Naive thymus-derived CD4-positive, alpha-beta T cell (primary cell): ENCODE results near the gene LBX2. TPM values are rescaled to one million over a fixed set of nuclear protein-coding genes. Genes with fewer than 3 reads are reported as not detected.

Experiments used
- ATAC-seq: fragments of 150-1000 bp; cut with Tn5 transposase; 2 replicates; pipeline ENCODE4 v1.10.0; 2021; ENCODE audit warnings: mild to moderate bottlenecking, moderate library complexity
- CTCF ChIA-PET: fragments of 350-600 bp; sonication (Branson Sonifier 250); formaldehyde crosslinking; loops from one replicate; lab custom pipeline; 2021; ENCODE audit warnings: antibody characterized with exemption; lab: Charles Lee
- POLR2A ChIA-PET: fragments of 350-600 bp; sonication (Branson Sonifier 250); formaldehyde crosslinking; loops from one replicate; lab custom pipeline; 2021; ENCODE audit warnings: antibody characterized with exemption, inconsistent platforms; lab: Charles Lee
- DNase-seq, 9 donors: peaks; one replicate each; pipeline versions ENCODE4 v3.0.0 to v3.0.0-alpha.2; 2020 to 2022; ENCODE audit warnings: mixed read lengths in 1 of 9
- H3K27ac ChIP-seq: one replicate; pipeline ENCODE4 v1.7.0; 2013; ENCODE audit warnings: mild to moderate bottlenecking, low read depth, low read length, moderate library complexity
- H3K27me3 ChIP-seq, 2 donors: one replicate each; pipeline ENCODE4 v1.7.0; 2013; ENCODE audit warnings: low read length in 2 of 2, mild to moderate bottlenecking in 2 of 2, moderate library complexity in 2 of 2; ENCODE audit not compliant: control insufficient read depth in 2 of 2, insufficient read depth in 2 of 2
- H3K36me3 ChIP-seq, 3 experiments: 1 replicate in 2 of 3; 2 replicates in 1 of 3; pipeline ENCODE4 v1.7.0; 2013; ENCODE audit warnings: low read length in 3 of 3, mild to moderate bottlenecking in 3 of 3, moderate library complexity in 1 of 3; ENCODE audit not compliant: insufficient read depth in 3 of 3, control insufficient read depth in 2 of 3
- H3K4me1 ChIP-seq, 2 donors: one replicate each; pipeline ENCODE4 v1.7.0; 2013; ENCODE audit warnings: low read length in 2 of 2, mild to moderate bottlenecking in 2 of 2, moderate library complexity in 1 of 2; ENCODE audit not compliant: control insufficient read depth in 2 of 2, insufficient read depth in 2 of 2
- H3K4me3 ChIP-seq: 2 replicates; pipeline ENCODE4 v1.7.0; 2013; ENCODE audit warnings: mild to moderate bottlenecking, low read length
- H3K9me3 ChIP-seq, 3 experiments: 1 replicate in 2 of 3; 2 replicates in 1 of 3; pipeline ENCODE4 v1.7.0; 2013; ENCODE audit warnings: low read length in 3 of 3; ENCODE audit not compliant: control insufficient read depth in 2 of 3
- H3K27ac Mint-ChIP-seq, 9 donors: one replicate each; pipeline ENCODE4 v1.8.0; 2020 to 2022; ENCODE audit warnings: mixed read lengths in 9 of 9, mild to moderate bottlenecking in 8 of 9, moderate library complexity in 5 of 9, inconsistent platforms in 2 of 9
- H3K27me3 Mint-ChIP-seq, 5 donors: one replicate each; pipeline ENCODE4 v1.8.0; 2021 to 2022; ENCODE audit warnings: mixed read lengths in 5 of 5, mild to moderate bottlenecking in 1 of 5
- H3K36me3 Mint-ChIP-seq, 5 donors: one replicate each; pipeline ENCODE4 v1.8.0; 2020 to 2022; ENCODE audit warnings: mixed read lengths in 5 of 5, mild to moderate bottlenecking in 3 of 5, inconsistent platforms in 1 of 5
- H3K4me1 Mint-ChIP-seq, 7 donors: one replicate each; pipeline ENCODE4 v1.8.0; 2020 to 2022; ENCODE audit warnings: mixed read lengths in 7 of 7, mild to moderate bottlenecking in 3 of 7, inconsistent platforms in 1 of 7
- H3K4me3 Mint-ChIP-seq, 10 donors: one replicate each; pipeline ENCODE4 v1.8.0; 2020 to 2022; ENCODE audit warnings: mild to moderate bottlenecking in 10 of 10, mixed read lengths in 10 of 10, moderate library complexity in 6 of 10, inconsistent platforms in 2 of 10
- H3K9me3 Mint-ChIP-seq, 11 donors: one replicate each; pipeline ENCODE4 v1.8.0; 2020 to 2022; ENCODE audit warnings: mixed read lengths in 11 of 11, mild to moderate bottlenecking in 4 of 11, inconsistent platforms in 1 of 11, moderate library complexity in 1 of 11
- intact Hi-C, 2 donors: fragments of 100-400 bp; cut with micrococcal nuclease; formaldehyde crosslinking; loops; one replicate each; pipeline ENCODE4 v1.15.1; 2023
- polyA plus RNA-seq, 2 donors: library from polyadenylated mRNA; unstranded; fragments of 300-500 nt; fragmentation: Illumina TruSeq; gene quantifications; one replicate each; pipeline ENCODE4 v1.2.3, GENCODE V29; 2021
- total RNA-seq, 6 experiments: library from RNA in 5 of 6; stranded (reverse) in 5 of 6; gene quantifications; 1 replicate in 5 of 6; 2 replicates in 1 of 6; pipeline ENCODE4 v1.2.3 and lab custom pipeline; 2021 to 2026

The LBX2 gene
- total and polyA plus RNA-seq, 7 experiments from 2014 or later: 0.44 to 0.65 TPM; not detected in 5

DNA sequence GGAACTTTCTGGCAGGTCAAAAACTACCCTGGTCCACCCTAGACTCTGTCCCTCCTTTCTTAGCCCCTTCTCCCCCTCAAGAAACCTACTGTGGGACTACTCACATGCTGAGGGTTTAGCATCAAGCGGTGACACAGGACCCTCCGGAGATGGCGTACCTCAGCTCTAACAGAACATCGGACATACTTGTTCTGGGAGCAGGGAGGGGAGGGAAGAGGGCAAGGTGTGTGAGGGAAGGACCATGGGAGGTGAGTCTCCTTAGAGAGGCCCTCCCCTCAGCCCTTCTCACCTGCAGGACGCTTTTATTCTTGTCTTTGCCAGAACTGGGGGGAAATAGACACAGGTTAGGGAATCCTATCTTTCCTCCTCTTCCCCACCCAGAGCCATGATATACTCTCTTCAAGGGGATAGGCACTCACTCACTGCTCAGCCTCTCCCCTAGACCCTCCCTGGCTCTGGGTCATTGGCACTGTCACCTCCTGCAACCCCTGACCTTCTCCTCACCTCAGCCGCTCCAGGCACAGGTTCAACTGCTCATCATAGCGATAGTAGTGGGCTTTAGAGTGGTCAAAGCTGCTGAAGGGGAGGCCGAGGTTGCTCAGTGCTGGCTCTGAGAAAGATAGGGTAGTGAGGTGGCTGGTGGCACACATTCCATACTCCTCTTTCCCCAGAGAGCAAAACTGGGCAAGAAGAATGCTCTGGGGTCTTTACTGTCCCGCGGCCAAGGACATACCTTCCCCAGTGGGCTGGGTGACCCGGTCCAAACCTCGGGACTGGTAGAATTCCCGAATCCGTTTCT lies 6.2 kb upstream of the LBX2 start:
- ATAC-seq: no peak
- peaks cover 0 to 6% (median 0%) of the 10 kb centered on the region in 11 donors for H3K9me3 Mint-ChIP-seq
- Histone ChIP-seq H3K4me1 (peaks cover 16 to 31% of the 10 kb centered on the region in 2 donors), H3K27me3 (peaks cover 4 to 20% of the 10 kb centered on the region in 2 donors), H3K36me3 (peaks cover 0 to 20% (median 5%) of the 10 kb centered on the region in 3 experiments), H3K27ac (no peak overlapping the region), H3K4me3 (no peak overlapping the region), H3K9me3 (no peaks in the 10 kb centered on the region)
- peaks cover 48 to 60% (median 55%) of the 10 kb centered on the region in 5 donors for H3K27me3 Mint-ChIP-seq
- peak overlapping the region in 1 of 9 donors; percentile 10 for H3K27ac Mint-ChIP-seq
- POLR2A ChIA-PET: interaction anchor here (1.1 to 5.0 kb wide), 7 partner anchors 23 to 82 kb away, joined by 3 to 33 read pairs (median 3); partner anchors contain the start of genes AUP1, CCDC142, HTRA2 and TTC31
- DNase-seq: no peak
- CTCF ChIA-PET: no interaction called here
- intact Hi-C loops: loop anchor here in 1 of 2 donors (2.0 to 10.0 kb wide), 3 partner anchors 49 to 149 kb away; partner anchors contain the start of genes DOK1 and SEMA4F
- peak overlapping the region in 9 of 10 donors; percentile 16 to 99 (median 38) for H3K4me3 Mint-ChIP-seq
- H3K4me1 Mint-ChIP-seq: peaks cover 34 to 72% (median 65%) of the 10 kb centered on the region in 7 donors
- peaks cover 16 to 33% (median 30%) of the 10 kb centered on the region in 5 donors for H3K36me3 Mint-ChIP-seq

- no peak for DNase-seq
- Mint-ChIP-seq H3K4me1 (peaks cover 39 to 78% (median 63%) of the 10 kb centered on the region in 7 donors), H3K4me3 (peak overlapping the region; percentile 15 to 75 (median 56)), H3K9me3 (peaks cover 0 to 6% (median 0%) of the 10 kb centered on the region in 11 donors), H3K27me3 (peaks cover 47 to 66% (median 59%) of the 10 kb centered on the region in 5 donors), H3K36me3 (peaks cover 16 to 33% (median 30%) of the 10 kb centered on the region in 5 donors), H3K27ac (no peak overlapping the region)
- peaks cover 0 to 20% (median 5%) of the 10 kb centered on the region in 3 experiments for H3K36me3 ChIP-seq
- no peak overlapping the region for H3K4me3 ChIP-seq
- H3K9me3 ChIP-seq: no peaks in the 10 kb centered on the region
- H3K27me3 ChIP-seq: peaks cover 4 to 30% of the 10 kb centered on the region in 2 donors
- peaks cover 16 to 31% of the 10 kb centered on the region in 2 donors for H3K4me1 ChIP-seq
- no peak for ATAC-seq
- intact Hi-C loops: loop anchor here in 1 of 2 donors (10.0 kb wide), 1 partner anchor 150 kb away; the partner anchor contains the start of gene SEMA4F
- H3K27ac ChIP-seq: no peak overlapping the region
- CTCF ChIA-PET: interaction anchor here (0.6 to 1.3 kb wide), 4 partner anchors 21 to 112 kb away, joined by 3 to 6 read pairs (median 4); partner anchors contain the start of genes CCDC142 and TTC31
- POLR2A ChIA-PET: interaction anchor here (0.9 to 4.3 kb wide), 5 partner anchors 22 to 70 kb away, joined by 3 to 11 read pairs (median 3); partner anchors contain the start of genes AUP1, CCDC142, HTRA2 and MRPL53
Observed at GRCh38 chr2:74504591-74504990, 5.2 kb upstream of the LBX2 start.

- no peak overlapping the region for H3K27ac ChIP-seq
- peaks cover 0 to 6% (median 0%) of the 10 kb centered on the region in 11 donors for H3K9me3 Mint-ChIP-seq
- peak overlapping the region in 2 of 9 donors; percentile 26 to 62 for H3K27ac Mint-ChIP-seq
- H3K36me3 ChIP-seq: peaks cover 0 to 20% (median 5%) of the 10 kb centered on the region in 3 experiments
- H3K4me3 ChIP-seq: peak overlapping the region; percentile 36
- no peak for DNase-seq
- peaks cover 19 to 38% of the 10 kb centered on the region in 2 donors for H3K4me1 ChIP-seq
- no peaks in the 10 kb centered on the region for H3K9me3 ChIP-seq
- no peak for ATAC-seq
- peaks cover 4 to 34% of the 10 kb centered on the region in 2 donors for H3K27me3 ChIP-seq
- CTCF ChIA-PET: interaction anchor here (0.6 to 1.3 kb wide), 5 partner anchors 20 to 111 kb away, joined by 3 to 6 read pairs (median 3); partner anchors contain the start of genes CCDC142 and TTC31
- POLR2A ChIA-PET: interaction anchor here (0.9 to 4.3 kb wide), 4 partner anchors 21 to 46 kb away, joined by 3 to 11 read pairs (median 6); partner anchors contain the start of genes AUP1, HTRA2, MRPL53 and WBP1
- H3K36me3 Mint-ChIP-seq: peaks cover 16 to 33% (median 30%) of the 10 kb centered on the region in 5 donors
- intact Hi-C loops: loop anchor here in 1 of 2 donors (1.0 to 10.0 kb wide), 2 partner anchors 20 to 151 kb away; partner anchors contain the start of genes SEMA4F and TTC31
- H3K27me3 Mint-ChIP-seq: peaks cover 51 to 69% (median 63%) of the 10 kb centered on the region in 5 donors
- H3K4me1 Mint-ChIP-seq: peaks cover 42 to 79% (median 66%) of the 10 kb centered on the region in 7 donors
- H3K4me3 Mint-ChIP-seq: peak overlapping the region; percentile 52 to 81 (median 66)
Observed at GRCh38 chr2:74503506-74504475, 4.4 kb upstream of the LBX2 start.

DNA sequence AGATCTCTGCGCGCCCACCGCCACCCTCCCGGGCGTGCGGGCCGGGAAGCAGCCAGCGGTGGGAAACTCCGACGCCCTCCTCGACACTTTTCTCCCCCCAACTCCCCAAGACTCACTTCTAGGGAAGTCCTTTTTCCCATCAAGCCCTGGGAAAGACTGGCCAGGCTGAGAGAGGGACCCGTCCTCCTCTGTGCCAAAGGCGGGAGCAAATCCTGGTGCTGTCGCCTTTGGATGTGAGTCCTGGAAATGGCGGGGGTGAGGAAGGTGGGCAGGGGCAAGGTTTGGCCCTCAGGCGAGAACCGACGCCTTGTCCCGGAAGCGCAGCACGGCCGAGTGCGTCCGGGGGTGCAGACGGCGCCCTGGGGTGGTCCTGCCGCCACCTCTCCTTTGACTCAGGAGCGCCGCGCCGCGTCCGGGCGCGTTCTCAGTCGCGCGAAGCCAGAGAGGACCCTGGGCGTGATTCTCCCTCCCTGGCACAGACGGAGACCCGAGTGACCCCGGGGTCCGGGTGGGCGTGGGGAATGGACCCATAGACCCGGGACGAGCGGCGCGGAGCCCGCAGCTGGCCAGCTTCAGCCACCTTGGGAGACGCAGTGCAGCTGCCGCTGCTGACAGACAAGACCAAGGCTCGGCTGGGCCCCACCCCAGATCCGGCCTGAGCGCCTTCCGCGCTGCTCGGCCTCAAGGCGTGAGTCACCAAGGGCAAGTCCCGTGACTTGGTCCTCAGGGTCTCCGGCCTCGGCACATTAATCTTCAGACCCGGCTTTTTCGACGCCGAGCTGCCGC lies 3.5 kb upstream of the LBX2 start:
- CTCF ChIA-PET: interaction anchor here (1.0 kb wide), 1 partner anchor 46 kb away, joined by 3 read pairs; no protein-coding TSS in a partner anchor
- Histone ChIP-seq H3K36me3 (peaks cover 0 to 20% (median 5%) of the 10 kb centered on the region in 3 experiments), H3K4me1 (peaks cover 19 to 47% of the 10 kb centered on the region in 2 donors), H3K27ac (no peak overlapping the region), H3K27me3 (peaks cover 4 to 43% of the 10 kb centered on the region in 2 donors), H3K4me3 (peak overlapping the region; percentile 36), H3K9me3 (no peaks in the 10 kb centered on the region)
- DNase-seq (peak in 2 of 9 donors; percentile 47 to 60), ATAC-seq (peak; percentile 23)
- POLR2A ChIA-PET: interaction anchor here (1.3 to 4.3 kb wide), 4 partner anchors 20 to 30 kb away, joined by 4 to 11 read pairs (median 6); partner anchors contain the start of genes AUP1, CCDC142, HTRA2 and MRPL53
- Mint-ChIP-seq H3K9me3 (peaks cover 0 to 6% (median 0%) of the 10 kb centered on the region in 11 donors), H3K4me3 (peak overlapping the region; percentile 52 to 81 (median 66)), H3K36me3 (peaks cover 16 to 33% (median 31%) of the 10 kb centered on the region in 5 donors), H3K27ac (peak overlapping the region in 2 of 9 donors; percentile 26 to 62), H3K27me3 (peaks cover 56 to 78% (median 68%) of the 10 kb centered on the region in 5 donors), H3K4me1 (peaks cover 41 to 78% (median 63%) of the 10 kb centered on the region in 7 donors)
- intact Hi-C loops: loop anchor here in 1 of 2 donors (1.0 to 10.0 kb wide), 2 partner anchors 20 to 152 kb away; partner anchors contain the start of genes SEMA4F and TTC31
